ENCODE measurements around the gene PEAR1.
"Not testable (repeated sequence)": the region's sequence is repeated elsewhere in the genome, so short reads cannot be mapped to it uniquely, and the experiment has no call there.

PEAR1 gene

GRCh38 chr1:156923670-156924477, 30.4 kb downstream of the PEAR1 start:
- DNase-seq (ENCODE audit: low spot score), result no peak

- no peak for DNase-seq (ENCODE audit: low spot score)
Observed at GRCh38 chr1:156924478-156925153, 31.1 kb downstream of the PEAR1 start.

GRCh38 chr1:156925154-156926010, 31.9 kb downstream of the PEAR1 start:
- DNase-seq (ENCODE audit: low spot score), result no peak

- peak; percentile 17 for DNase-seq (ENCODE audit: low spot score)
Observed at GRCh38 chr1:156926175-156926574, 32.7 kb downstream of the PEAR1 start.

- not testable (repeated sequence) for DNase-seq (ENCODE audit: low spot score)
Observed at GRCh38 chr1:156926695-156927094, 33.2 kb downstream of the PEAR1 start.

- no peak for DNase-seq (ENCODE audit: low spot score)
Observed at GRCh38 chr1:156927215-156928042, 33.9 kb downstream of the PEAR1 start.

- DNase-seq (ENCODE audit: low spot score), result no peak
Observed at GRCh38 chr1:156928043-156928602, 34.6 kb downstream of the PEAR1 start.

GRCh38 chr1:156929596-156930238, 36.2 kb downstream of the PEAR1 start:
- no peak for DNase-seq (ENCODE audit: low spot score)

- no peak for DNase-seq (ENCODE audit: low spot score)
Observed at GRCh38 chr1:156930483-156930882, 37.0 kb downstream of the PEAR1 start.

GRCh38 chr1:156931211-156931952, 37.9 kb downstream of the PEAR1 start:
- peak; percentile 31 for DNase-seq (ENCODE audit: low spot score)

GRCh38 chr1:156931974-156932710, 38.6 kb downstream of the PEAR1 start:
- no peak for DNase-seq (ENCODE audit: low spot score)

- DNase-seq (ENCODE audit: low spot score), result no peak
Observed at GRCh38 chr1:156933136-156933535, 39.6 kb downstream of the PEAR1 start.

- no peak for DNase-seq (ENCODE audit: low spot score)
Observed at GRCh38 chr1:156935505-156936128, 42.1 kb downstream of the PEAR1 start.

- DNase-seq (ENCODE audit: low spot score), result no peak
Observed at GRCh38 chr1:156936191-156936590, 42.7 kb downstream of the PEAR1 start.

- DNase-seq (ENCODE audit: low spot score), result no peak
Observed at GRCh38 chr1:156936721-156937220, 43.3 kb downstream of the PEAR1 start.

- DNase-seq (ENCODE audit: low spot score), result no peak
Observed at GRCh38 chr1:156937883-156938282, 44.4 kb downstream of the PEAR1 start.

- no peak for DNase-seq (ENCODE audit: low spot score)
Observed at GRCh38 chr1:156938813-156939212, 45.3 kb downstream of the PEAR1 start.

- DNase-seq (ENCODE audit: low spot score), result no peak
Observed at GRCh38 chr1:156939786-156940334, 46.3 kb downstream of the PEAR1 start.

All from pons (tissue), 1 donor.